ENCODE measurements around the gene RPS26.
"Not testable (repeated sequence)": the region's sequence is repeated elsewhere in the genome, so short reads cannot be mapped to it uniquely, and the experiment has no call there.

The RPS26 gene

DNA sequence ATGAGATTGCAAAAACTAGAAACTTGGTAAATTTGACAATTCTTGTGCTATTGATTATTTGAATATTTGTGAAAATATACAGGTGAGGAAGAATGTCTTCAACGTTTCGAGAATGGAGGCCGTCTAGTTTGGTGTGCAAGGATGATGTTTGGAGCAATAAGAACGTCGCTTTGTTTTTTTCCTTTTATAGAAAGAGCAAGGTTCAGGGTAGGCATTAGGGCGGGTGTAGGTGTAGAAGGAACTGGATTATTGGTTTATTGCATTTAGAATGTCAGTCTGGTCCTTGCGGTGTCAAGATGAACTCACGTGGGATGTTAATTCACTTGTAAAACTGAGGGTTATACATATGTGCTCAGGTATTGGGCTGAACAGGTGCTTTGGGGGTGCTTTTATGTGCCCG is 1.1 kb downstream of the RPS26 start:
- Histone ChIP-seq H3K36me3 (ENCODE audit: insufficient read depth, low read length) (peaks cover 38% of the 10 kb centered on the region), H3K4me1 (ENCODE audit: insufficient read depth, low read length, severe bottlenecking) (peaks cover 30% of the 10 kb centered on the region), H2AFZ (ENCODE audit: low read length) (no peak overlapping the region), H3K9me3 (ENCODE audit: low read length) (no peaks in the 10 kb centered on the region), H3K4me3 (ENCODE audit: low read depth, low read length, poor library complexity, severe bottlenecking) (peak overlapping the region; percentile 87), H3K9ac (ENCODE audit: low read length) (peak overlapping the region; percentile 81), H3K79me2 (ENCODE audit: insufficient read depth, low read length) (peaks cover 17% of the 10 kb centered on the region), H3K27me3 (ENCODE audit: insufficient read depth, low read length) (no peaks in the 10 kb centered on the region), H3K4me2 (ENCODE audit: low read length) (peak overlapping the region; percentile 96), H3K9me2 (ENCODE audit: low read depth, low read length) (no peaks in the 10 kb centered on the region), H3K27ac (ENCODE audit: low read depth, low read length, poor library complexity, severe bottlenecking) (peak overlapping the region; percentile 65), H4K20me1 (ENCODE audit: insufficient read depth, low read length) (no peaks in the 10 kb centered on the region), H3F3A (ENCODE audit: insufficient read depth, low read length) (no peaks in the 10 kb centered on the region)
- no peak for TF ChIP-seq EZH2 (IDR thresholded peaks at IDR 0.05; ENCODE audit: borderline replicate concordance, low read length)
- TF ChIP-seq, protein P1, sequence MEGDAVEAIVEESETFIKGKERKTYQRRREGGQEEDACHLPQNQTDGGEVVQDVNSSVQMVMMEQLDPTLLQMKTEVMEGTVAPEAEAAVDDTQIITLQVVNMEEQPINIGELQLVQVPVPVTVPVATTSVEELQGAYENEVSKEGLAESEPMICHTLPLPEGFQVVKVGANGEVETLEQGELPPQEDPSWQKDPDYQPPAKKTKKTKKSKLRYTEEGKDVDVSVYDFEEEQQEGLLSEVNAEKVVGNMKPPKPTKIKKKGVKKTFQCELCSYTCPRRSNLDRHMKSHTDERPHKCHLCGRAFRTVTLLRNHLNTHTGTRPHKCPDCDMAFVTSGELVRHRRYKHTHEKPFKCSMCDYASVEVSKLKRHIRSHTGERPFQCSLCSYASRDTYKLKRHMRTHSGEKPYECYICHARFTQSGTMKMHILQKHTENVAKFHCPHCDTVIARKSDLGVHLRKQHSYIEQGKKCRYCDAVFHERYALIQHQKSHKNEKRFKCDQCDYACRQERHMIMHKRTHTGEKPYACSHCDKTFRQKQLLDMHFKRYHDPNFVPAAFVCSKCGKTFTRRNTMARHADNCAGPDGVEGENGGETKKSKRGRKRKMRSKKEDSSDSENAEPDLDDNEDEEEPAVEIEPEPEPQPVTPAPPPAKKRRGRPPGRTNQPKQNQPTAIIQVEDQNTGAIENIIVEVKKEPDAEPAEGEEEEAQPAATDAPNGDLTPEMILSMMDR (IDR thresholded peaks at IDR 0.05; ENCODE audit: low read length): no peak

DNA sequence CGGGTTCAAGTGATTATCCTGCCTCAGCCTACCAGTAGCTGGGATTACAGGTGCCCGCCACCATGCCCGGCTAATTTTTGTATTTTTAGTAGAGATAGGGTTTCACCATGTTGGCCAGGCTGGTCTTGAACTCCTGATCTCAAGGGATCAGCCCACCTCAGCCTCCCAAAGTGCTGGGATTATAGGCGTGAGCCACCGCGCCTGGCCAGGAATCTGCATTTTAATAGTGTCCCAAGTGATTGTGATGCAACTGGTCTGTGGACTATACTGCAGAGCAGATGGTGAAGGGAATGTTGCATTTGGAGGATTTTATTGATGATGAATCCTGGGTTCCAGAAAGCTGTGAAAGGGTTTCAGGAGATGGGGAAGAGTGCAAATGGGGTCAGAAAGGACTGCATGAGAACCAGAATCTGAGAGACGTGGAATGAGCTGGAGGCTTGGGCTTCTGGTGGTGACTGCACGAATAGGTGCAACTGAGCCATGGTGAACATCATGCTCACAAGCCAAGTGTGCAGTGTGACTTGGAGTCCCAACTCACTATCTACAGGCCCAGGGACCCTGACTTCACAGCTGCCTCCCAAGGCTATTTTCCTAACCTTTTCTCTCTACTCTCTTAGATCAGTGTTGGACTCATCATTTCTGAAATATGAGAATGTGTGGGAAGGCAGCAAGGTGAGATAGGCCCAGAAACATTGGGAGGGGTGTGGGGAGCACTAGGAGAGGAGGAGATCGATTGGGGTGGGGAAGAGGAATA is 4.5 kb downstream of the RPS26 start:
- Histone ChIP-seq H3K9ac (ENCODE audit: low read length) (no peak overlapping the region; the same call in 1 of the 2 replicates), H3K27ac (ENCODE audit: low read depth, low read length, poor library complexity, severe bottlenecking) (peak overlapping the region; percentile 67), H2AFZ (ENCODE audit: low read length) (no peak overlapping the region), H3K9me3 (ENCODE audit: low read length) (no peaks in the 10 kb centered on the region), H3K4me3 (ENCODE audit: low read depth, low read length, poor library complexity, severe bottlenecking) (no peak overlapping the region), H3K9me2 (ENCODE audit: low read depth, low read length) (no peaks in the 10 kb centered on the region), H3K27me3 (ENCODE audit: insufficient read depth, low read length) (no peaks in the 10 kb centered on the region), H3K36me3 (ENCODE audit: insufficient read depth, low read length) (peaks cover 38% of the 10 kb centered on the region), H3F3A (ENCODE audit: insufficient read depth, low read length) (no peaks in the 10 kb centered on the region), H3K4me2 (ENCODE audit: low read length) (no peak overlapping the region), H3K79me2 (ENCODE audit: insufficient read depth, low read length) (peaks cover 17% of the 10 kb centered on the region), H4K20me1 (ENCODE audit: insufficient read depth, low read length) (no peaks in the 10 kb centered on the region), H3K4me1 (ENCODE audit: insufficient read depth, low read length, severe bottlenecking) (peaks cover 23% of the 10 kb centered on the region)
- TF ChIP-seq, protein P1 (IDR thresholded peaks at IDR 0.05; ENCODE audit: low read length): no peak
- TF ChIP-seq EZH2 (IDR thresholded peaks at IDR 0.05; ENCODE audit: borderline replicate concordance, low read length): no peak

DNA sequence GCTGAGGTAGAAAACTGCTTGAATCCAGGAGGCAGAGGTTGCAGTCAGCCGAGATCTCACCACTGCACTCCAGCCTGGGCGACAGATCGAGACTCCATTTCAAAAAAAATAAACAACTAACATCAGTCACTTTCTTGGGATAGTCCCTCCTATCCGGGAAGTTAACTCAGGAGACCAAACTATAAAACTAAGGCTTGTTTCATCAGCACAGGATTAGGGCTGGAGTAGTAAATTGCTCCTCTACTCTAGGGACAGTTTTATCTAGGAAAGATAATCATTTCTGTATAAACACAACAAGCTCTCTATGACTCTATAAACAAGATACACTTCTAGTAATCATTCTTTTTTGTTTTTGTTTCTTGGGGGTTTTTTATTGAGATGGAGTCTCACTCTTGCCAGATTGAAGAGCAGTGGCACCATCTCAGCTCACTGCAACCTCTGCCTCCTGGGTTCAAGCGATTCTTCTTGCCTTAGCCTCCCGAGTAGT is 11.7 kb downstream of the RPS26 start:
- no peaks in the 10 kb centered on the region for H4K20me1 ChIP-seq (ENCODE audit: insufficient read depth, low read length)
- no peak overlapping the region for H3K4me2 ChIP-seq (ENCODE audit: low read length)
- no peaks in the 10 kb centered on the region for H3K79me2 ChIP-seq (ENCODE audit: insufficient read depth, low read length)
- H3K9me3 ChIP-seq (ENCODE audit: low read length): no peaks in the 10 kb centered on the region; the same call in 1 of the 2 replicates
- no peaks in the 10 kb centered on the region for H3K36me3 ChIP-seq (ENCODE audit: insufficient read depth, low read length)
- no peak overlapping the region for H3K4me3 ChIP-seq (ENCODE audit: low read depth, low read length, poor library complexity, severe bottlenecking)
- no peak overlapping the region for H3K27ac ChIP-seq (ENCODE audit: low read depth, low read length, poor library complexity, severe bottlenecking)
- TF ChIP-seq, protein P1 (IDR thresholded peaks at IDR 0.05; ENCODE audit: low read length): no peak
- TF ChIP-seq EZH2 (IDR thresholded peaks at IDR 0.05; ENCODE audit: borderline replicate concordance, low read length): no peak
- H3K27me3 ChIP-seq (ENCODE audit: insufficient read depth, low read length): no peaks in the 10 kb centered on the region
- no peak overlapping the region for H2AFZ ChIP-seq (ENCODE audit: low read length)
- no peaks in the 10 kb centered on the region for H3F3A ChIP-seq (ENCODE audit: insufficient read depth, low read length)
- H3K9ac ChIP-seq (ENCODE audit: low read length): no peak overlapping the region
- H3K9me2 ChIP-seq (ENCODE audit: low read depth, low read length): no peaks in the 10 kb centered on the region
- H3K4me1 ChIP-seq (ENCODE audit: insufficient read depth, low read length, severe bottlenecking): no peaks in the 10 kb centered on the region

DNA sequence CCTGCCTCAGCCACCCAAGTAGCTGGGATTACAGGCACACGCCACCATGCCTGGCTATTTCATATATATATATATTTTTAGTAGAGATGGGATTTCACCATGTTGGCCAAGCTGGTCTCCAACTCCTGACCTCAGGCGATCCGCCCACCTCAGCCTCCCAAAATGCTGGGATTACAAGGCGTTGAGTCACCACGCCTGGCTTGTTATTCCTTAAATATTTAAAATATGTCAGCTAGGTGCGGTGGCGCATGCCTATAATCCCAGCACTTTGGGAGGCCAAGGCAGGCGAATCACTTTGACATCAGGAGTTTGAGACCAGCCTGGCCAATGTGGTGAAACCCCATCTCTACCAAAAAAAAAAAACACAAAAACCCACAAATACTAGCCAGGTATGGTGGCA is 18.2 kb downstream of the RPS26 start:
- H3K4me2 ChIP-seq (ENCODE audit: low read length); H3K9me3 ChIP-seq (ENCODE audit: low read length); H3K4me3 ChIP-seq (ENCODE audit: low read depth, low read length, poor library complexity, severe bottlenecking); H3K27ac ChIP-seq (ENCODE audit: low read depth, low read length, poor library complexity, severe bottlenecking); H3K36me3 ChIP-seq (ENCODE audit: insufficient read depth, low read length); H2AFZ ChIP-seq (ENCODE audit: low read length); H3K27me3 ChIP-seq (ENCODE audit: insufficient read depth, low read length); H4K20me1 ChIP-seq (ENCODE audit: insufficient read depth, low read length); H3K4me1 ChIP-seq (ENCODE audit: insufficient read depth, low read length, severe bottlenecking); H3F3A ChIP-seq (ENCODE audit: insufficient read depth, low read length); H3K9ac ChIP-seq (ENCODE audit: low read length); H3K79me2 ChIP-seq (ENCODE audit: insufficient read depth, low read length); H3K9me2 ChIP-seq (ENCODE audit: low read depth, low read length): not testable (repeated sequence)

All from OCI-LY1 (cell line).